ENCODE results near the gene OR11A1. TPM values are rescaled to one million over a fixed set of nuclear protein-coding genes. Genes with fewer than 3 reads are reported as not detected.

OR11A1 gene
- total RNA-seq, 4 donors from 2014 or later: not detected

GRCh38 chr6:29495571-29495970 is 38.7 kb upstream of the OR11A1 start:
- TF ChIP-seq CTCF (IDR thresholded peaks at IDR 0.05): no peak
- no peak for TF ChIP-seq POLR2A (IDR thresholded peaks at IDR 0.05)
- Histone ChIP-seq H3K27me3 (no peaks in the 10 kb centered on the region), H3K36me3 (no peaks in the 10 kb centered on the region), H3K4me3 (no peak overlapping the region), H3K27ac (no peak overlapping the region), H3K4me1 (no peaks in the 10 kb centered on the region), H3K9me3 (no peaks in the 10 kb centered on the region)
- no peak for DNase-seq
- intact Hi-C loops (cut with DNase I; ENCODE audit: low total_unique reads): no loop called here

- H3K4me1 ChIP-seq: no peaks in the 10 kb centered on the region
- intact Hi-C loops (cut with DNase I; ENCODE audit: low total_unique reads): no loop called here
- H3K9me3 ChIP-seq: no peaks in the 10 kb centered on the region
- H3K4me3 ChIP-seq: no peak overlapping the region
- DNase-seq: no peak
- no peaks in the 10 kb centered on the region for H3K36me3 ChIP-seq
- TF ChIP-seq CTCF (IDR thresholded peaks at IDR 0.05): no peak
- H3K27ac ChIP-seq: no peak overlapping the region
- no peaks in the 10 kb centered on the region for H3K27me3 ChIP-seq
These were observed 37.3 kb upstream of the OR11A1 start for GRCh38 chr6:29494131-29494530.

- no peaks in the 10 kb centered on the region for H3K9me3 ChIP-seq
- no peaks in the 10 kb centered on the region for H3K4me1 ChIP-seq
- no peaks in the 10 kb centered on the region for H3K36me3 ChIP-seq
- no peak overlapping the region for H3K27ac ChIP-seq
- no peak for TF ChIP-seq CTCF (IDR thresholded peaks at IDR 0.05)
- TF ChIP-seq POLR2A (IDR thresholded peaks at IDR 0.05): no peak
- H3K27me3 ChIP-seq: no peaks in the 10 kb centered on the region
- no peak overlapping the region for H3K4me3 ChIP-seq
- intact Hi-C loops (cut with DNase I; ENCODE audit: low total_unique reads): no loop called here
- no peak for DNase-seq
These were observed 36.4 kb upstream of the OR11A1 start for GRCh38 chr6:29493261-29493660.

GRCh38 chr6:29491574-29491973 is 34.7 kb upstream of the OR11A1 start:
- H3K27ac ChIP-seq: no peak overlapping the region
- H3K4me3 ChIP-seq: no peak overlapping the region
- TF ChIP-seq POLR2A (IDR thresholded peaks at IDR 0.05) (no peak), CTCF (IDR thresholded peaks at IDR 0.05) (no peak)
- no peaks in the 10 kb centered on the region for H3K4me1 ChIP-seq
- DNase-seq: no peak
- H3K27me3 ChIP-seq: no peaks in the 10 kb centered on the region
- no peaks in the 10 kb centered on the region for H3K9me3 ChIP-seq
- H3K36me3 ChIP-seq: no peaks in the 10 kb centered on the region
- intact Hi-C loops (cut with DNase I; ENCODE audit: low total_unique reads): no loop called here

- H3K9me3 ChIP-seq: no peaks in the 10 kb centered on the region
- H3K4me3 ChIP-seq: no peak overlapping the region
- intact Hi-C loops (cut with DNase I; ENCODE audit: low total_unique reads): no loop called here
- no peak for DNase-seq
- H3K36me3 ChIP-seq: no peaks in the 10 kb centered on the region
- TF ChIP-seq POLR2A (IDR thresholded peaks at IDR 0.05) (no peak), CTCF (IDR thresholded peaks at IDR 0.05) (no peak)
- H3K27me3 ChIP-seq: no peaks in the 10 kb centered on the region
- no peaks in the 10 kb centered on the region for H3K4me1 ChIP-seq
- no peak overlapping the region for H3K27ac ChIP-seq
These were observed 33.7 kb upstream of the OR11A1 start for GRCh38 chr6:29490552-29490951.
